HCT116 (cell line): ENCODE measurements around the gene DDN. TPM values are rescaled to one million over a fixed set of nuclear protein-coding genes. Genes with fewer than 3 reads are reported as not detected.
A peak's percentile ranks its signal among the peaks of the same experiment; 100 is the strongest.

Source experiments
- ATAC-seq: fragments of 200-7000 bp; cut with Tn5 transposase; 2 replicates; pipeline ENCODE4 v1.9.1; 2020; ENCODE audit warnings: mild to moderate bottlenecking, moderate library complexity
- BruUV-seq: library from RNA; stranded (reverse); fragments of 400-500 nt; replicated peaks from 2 replicates; lab custom pipeline; 2021; lab: Mats Ljungman, UMichigan
- CTCF ChIA-PET: fragments of 300-600 bp; sonication (Branson Sonifier 250); formaldehyde crosslinking; loops from one replicate; lab custom pipeline; 2021; ENCODE audit warnings: antibody characterized with exemption; lab: Charles Lee
- POLR2A ChIA-PET: fragments of 300-600, 350-600 bp; sonication (Branson Sonifier 250); formaldehyde crosslinking; loops from one replicate; lab custom pipeline; 2021; ENCODE audit warnings: antibody characterized with exemption; lab: Charles Lee
- RAD21 ChIA-PET, 2 experiments: fragments of 300-600 bp; sonication (Branson Sonifier 250); formaldehyde crosslinking; loops; one replicate each; lab custom pipeline; 2023; ENCODE audit warnings: low total read pairs in 2 of 2; ENCODE audit not compliant: uncharacterized antibody in 2 of 2, unreplicated experiment in 2 of 2, low non-redundant PET in 1 of 2; lab: Charles Lee
- DNase-seq: peaks from one replicate; pipeline ENCODE4 v3.0.0-alpha.2; 2010; ENCODE audit warnings: low read depth, low spot score
- H2AFZ ChIP-seq: fragments of 200-600 bp; shearing (Covaris generic), sonication (generic); 2 replicates; pipeline ENCODE4 v1.6.1; 2017; ENCODE audit warnings: low read depth, mixed run types, mixed read lengths, antibody characterized with exemption, low read length; ENCODE audit not compliant: poor library complexity, severe bottlenecking
- H3K27ac ChIP-seq: 2 replicates; pipeline ENCODE4 v1.5.1; 2012; ENCODE audit warnings: low read depth, low read length
- H3K27me3 ChIP-seq: fragments of 200-600 bp; sonication (generic); 2 replicates; pipeline ENCODE4 v1.6.1; 2016; ENCODE audit warnings: mixed run types, low read length, mixed read lengths; ENCODE audit not compliant: insufficient read depth
- H3K36me3 ChIP-seq, 2 experiments: fragments of 200-500 bp in 1 of 2; fragments of 200-600 bp in 1 of 2; sonication (Bioruptor generic) in 1 of 2; sonication (generic) in 1 of 2; 2 replicates each; pipeline versions ENCODE4 v1.5.1 to v1.6.1; 2014 to 2016; ENCODE audit warnings: low read length in 2 of 2, inconsistent platforms in 1 of 2, mixed read lengths in 1 of 2, mixed run types in 1 of 2; ENCODE audit not compliant: insufficient read depth in 2 of 2, control insufficient read depth in 1 of 2
- H3K4me1 ChIP-seq, 2 experiments: fragments of 200-600 bp in 1 of 2; sonication (generic) in 1 of 2; 2 replicates each; pipeline versions ENCODE4 v1.5.1 to v1.6.1; 2012 to 2017; ENCODE audit warnings: low read length in 2 of 2, inconsistent platforms in 1 of 2, mild to moderate bottlenecking in 1 of 2, mixed read lengths in 1 of 2, mixed run types in 1 of 2, moderate library complexity in 1 of 2; ENCODE audit not compliant: insufficient read depth in 2 of 2, control insufficient read depth in 1 of 2
- H3K4me2 ChIP-seq: fragments of 200-600 bp; sonication (generic); 2 replicates; pipeline ENCODE4 v1.6.1; 2017; ENCODE audit warnings: mixed run types, low read length, mixed read lengths
- H3K4me3 ChIP-seq, 2 experiments: fragments of 200-600 bp in 1 of 2; sonication (generic) in 1 of 2; replicated peaks in 1 of 2; 2 replicates each; pipeline ENCODE4 v1.5.1; 2011 to 2016; ENCODE audit warnings: low read length in 2 of 2, control low read depth in 1 of 2, low read depth in 1 of 2, mild to moderate bottlenecking in 1 of 2, mixed read lengths in 1 of 2, mixed run types in 1 of 2
- H3K79me2 ChIP-seq: fragments of 200-600 bp; sonication (generic); 2 replicates; pipeline ENCODE4 v1.6.1; 2017; ENCODE audit warnings: mild to moderate bottlenecking, mixed run types, low read length, moderate library complexity, mixed read lengths; ENCODE audit not compliant: insufficient read depth
- H3K9ac ChIP-seq: fragments of 200-600 bp; sonication (generic); 2 replicates; pipeline ENCODE4 v1.6.1; 2016; ENCODE audit warnings: low read length, mixed read lengths
- H3K9me2 ChIP-seq: fragments of 200-600 bp; sonication (generic), shearing (Covaris generic); 2 replicates; pipeline ENCODE4 v1.6.1; 2017; ENCODE audit warnings: mixed run types, mild to moderate bottlenecking, moderate library complexity; ENCODE audit not compliant: insufficient read depth
- H3K9me3 ChIP-seq, 2 experiments: fragments of 200-500 bp in 1 of 2; fragments of 200-600 bp in 1 of 2; sonication (Bioruptor generic) in 1 of 2; sonication (generic) in 1 of 2; 2 replicates each; pipeline ENCODE4 v1.6.1; 2014 to 2017; ENCODE audit warnings: low read length in 2 of 2, mixed read lengths in 2 of 2, inconsistent platforms in 1 of 2, low read depth in 1 of 2, mild to moderate bottlenecking in 1 of 2, mixed run types in 1 of 2, moderate library complexity in 1 of 2; ENCODE audit not compliant: control insufficient read depth in 1 of 2, insufficient read depth in 1 of 2
- H4K20me1 ChIP-seq: fragments of 200-600 bp; sonication (generic), shearing (Covaris generic); 2 replicates; pipeline ENCODE4 v1.6.1; 2017; ENCODE audit warnings: mixed run types, mild to moderate bottlenecking, moderate library complexity; ENCODE audit not compliant: insufficient read depth
- ATF3 ChIP-seq: IDR thresholded peaks from 2 replicates; pipeline ENCODE4 v1.6.1; 2012
- CBX3 ChIP-seq: IDR thresholded peaks from 2 replicates; pipeline ENCODE4 v1.6.1; 2012; ENCODE audit warnings: low read depth
- CEBPB ChIP-seq: IDR thresholded peaks from 2 replicates; pipeline ENCODE4 v1.6.1; 2012; ENCODE audit warnings: low read depth
- CTCF ChIP-seq, 3 experiments: fragments of 200-600 bp in 1 of 3; sonication (generic) in 1 of 3; IDR thresholded peaks in 2 of 3; conservative IDR thresholded peaks in 1 of 3; 2 replicates each; pipeline ENCODE4 v1.5.1; 2012 to 2017; ENCODE audit warnings: low read depth in 2 of 3, low read length in 2 of 3, antibody characterized with exemption in 1 of 3, borderline replicate concordance in 1 of 3, control low read depth in 1 of 3, mild to moderate bottlenecking in 1 of 3, mixed read lengths in 1 of 3, mixed run types in 1 of 3, moderate library complexity in 1 of 3; ENCODE audit not compliant: insufficient read depth in 1 of 3
- ELF1 ChIP-seq: IDR thresholded peaks from 2 replicates; pipeline ENCODE4 v1.6.1; 2012; ENCODE audit warnings: low read depth, borderline replicate concordance
- EZH2 ChIP-seq: fragments of 200-600 bp; sonication (generic); IDR thresholded peaks from 2 replicates; pipeline ENCODE4 v1.6.1; 2017; ENCODE audit warnings: antibody characterized with exemption, mixed run types
- FOSL1 ChIP-seq: IDR thresholded peaks from 2 replicates; pipeline ENCODE4 v1.6.1; 2012; ENCODE audit warnings: low read depth
- MAX ChIP-seq: IDR thresholded peaks from 2 replicates; pipeline ENCODE4 v1.6.1; 2012
- RAD21 ChIP-seq: IDR thresholded peaks from 2 replicates; pipeline ENCODE4 v1.6.1; 2012; ENCODE audit warnings: low read depth, mild to moderate bottlenecking
- REST ChIP-seq: IDR thresholded peaks from 2 replicates; pipeline ENCODE4 v1.6.1; 2012; ENCODE audit warnings: low read depth
- SP1 ChIP-seq: IDR thresholded peaks from 2 replicates; pipeline ENCODE4 v1.6.1; 2012; ENCODE audit warnings: low read depth
- SRF ChIP-seq: IDR thresholded peaks from 2 replicates; pipeline ENCODE4 v1.6.1; 2012; ENCODE audit warnings: low read depth
- YY1 ChIP-seq: IDR thresholded peaks from 2 replicates; pipeline ENCODE4 v1.6.1; 2011; ENCODE audit warnings: low read length, low read depth, moderate library complexity, mild to moderate bottlenecking; ENCODE audit not compliant: insufficient replicate concordance; ENCODE audit errors: extremely low read depth
- intact Hi-C: fragments of 100-400 bp; cut with micrococcal nuclease; formaldehyde crosslinking; loops from 2 replicates; pipeline ENCODE4 v1.10.0; 2022
- total RNA-seq: library from RNA; stranded (reverse); gene quantifications from one replicate; pipeline ENCODE4 v1.2.1, GENCODE V29; 2021; ENCODE audit not compliant: unreplicated experiment

The DDN gene
- total RNA-seq, 1 experiment from 2014 or later: 8.1 TPM

GRCh38 chr12:49043856-49044258 is 44.7 kb upstream of the DDN start:
- no peaks in the 10 kb centered on the region for H3K9me3 ChIP-seq
- DNase-seq (no peak), ATAC-seq (peak; percentile 86)
- POLR2A ChIA-PET: no interaction called here
- H3K4me2 ChIP-seq: no peak overlapping the region
- H3K9ac ChIP-seq: no peak overlapping the region
- peaks cover 2% of the 10 kb centered on the region; the same call in 1 of the 2 replicates for H3K79me2 ChIP-seq
- no peaks in the 10 kb centered on the region for H3K4me1 ChIP-seq
- no peak overlapping the region for H3K27ac ChIP-seq
- CTCF ChIA-PET: interaction anchor here (0.6 to 2.1 kb wide), 13 partner anchors 8 to 87 kb away, joined by 3 to 16 read pairs (median 4); partner anchors contain the start of genes ARF3, PRKAG1, RHEBL1 and WNT1
- H3K4me3 ChIP-seq: no peak overlapping the region
- intact Hi-C loops: no loop called here
- RAD21 ChIA-PET: no interaction called here
- H3K36me3 ChIP-seq: peaks cover 62 to 74% of the 10 kb centered on the region in 2 experiments; a peak in 3 of 4 replicates
- no peak overlapping the region for H2AFZ ChIP-seq
- no peaks in the 10 kb centered on the region for H3K9me2 ChIP-seq
- TF ChIP-seq MAX: no peak
- TF ChIP-seq CTCF (IDR thresholded peaks at IDR 0.05 in 2 of 3, conservative IDR thresholded peaks at IDR 0.05 in 1 of 3; ENCODE audit: borderline replicate concordance in 1 of 3, insufficient read depth in 1 of 3, low read depth in 2 of 3, low read length in 2 of 3): peak; percentile 25 to 93 (median 82); a peak in 5 of 6 replicates
- H3K27me3 ChIP-seq: no peaks in the 10 kb centered on the region
- no peaks in the 10 kb centered on the region for H4K20me1 ChIP-seq
- TSS peak; percentile 10 for BruUV-seq

GRCh38 chr12:49043241-49043640 is 44.1 kb upstream of the DDN start:
- peaks cover 62 to 73% of the 10 kb centered on the region in 2 experiments; a peak in 3 of 4 replicates for H3K36me3 ChIP-seq
- H3K9ac ChIP-seq: no peak overlapping the region
- ChIA-PET POLR2A (no interaction called here), RAD21 (no interaction called here), CTCF (interaction anchor here (0.6 to 2.1 kb wide), 13 partner anchors 8 to 86 kb away, joined by 3 to 16 read pairs (median 4); partner anchors contain the start of genes ARF3, PRKAG1, RHEBL1 and WNT1)
- H3K27me3 ChIP-seq: no peaks in the 10 kb centered on the region
- TF ChIP-seq SP1 (no peak), YY1 (no peak), CBX3 (no peak), MAX (no peak), ATF3 (no peak), CEBPB (no peak), REST (no peak), EZH2 (no peak), FOSL1 (no peak), RAD21 (no peak), ELF1 (no peak), SRF (no peak)
- H3K4me2 ChIP-seq: no peak overlapping the region
- no peaks in the 10 kb centered on the region for H4K20me1 ChIP-seq
- no peak overlapping the region for H3K4me3 ChIP-seq
- H2AFZ ChIP-seq: no peak overlapping the region
- H3K79me2 ChIP-seq: no peaks in the 10 kb centered on the region
- no peaks in the 10 kb centered on the region for H3K4me1 ChIP-seq
- no peak overlapping the region for H3K27ac ChIP-seq
- H3K9me2 ChIP-seq: no peaks in the 10 kb centered on the region
- intact Hi-C loops: no loop called here
- no peaks in the 10 kb centered on the region for H3K9me3 ChIP-seq
- no peak for ATAC-seq
- BruUV-seq: no TSS peak
- no peak for DNase-seq
